CD4-positive, alpha-beta T cell treated with Interleukin-15 for 1 hour (primary cell): ENCODE data around the gene TIMELESS.
"Not testable (repeated sequence)": the region's sequence is repeated elsewhere in the genome, so short reads cannot be mapped to it uniquely, and the experiment has no call there.

Experiments
- DNase-seq: peaks from one replicate; pipeline ENCODE4 v3.0.0-alpha.2; 2020

The TIMELESS gene, protein sequence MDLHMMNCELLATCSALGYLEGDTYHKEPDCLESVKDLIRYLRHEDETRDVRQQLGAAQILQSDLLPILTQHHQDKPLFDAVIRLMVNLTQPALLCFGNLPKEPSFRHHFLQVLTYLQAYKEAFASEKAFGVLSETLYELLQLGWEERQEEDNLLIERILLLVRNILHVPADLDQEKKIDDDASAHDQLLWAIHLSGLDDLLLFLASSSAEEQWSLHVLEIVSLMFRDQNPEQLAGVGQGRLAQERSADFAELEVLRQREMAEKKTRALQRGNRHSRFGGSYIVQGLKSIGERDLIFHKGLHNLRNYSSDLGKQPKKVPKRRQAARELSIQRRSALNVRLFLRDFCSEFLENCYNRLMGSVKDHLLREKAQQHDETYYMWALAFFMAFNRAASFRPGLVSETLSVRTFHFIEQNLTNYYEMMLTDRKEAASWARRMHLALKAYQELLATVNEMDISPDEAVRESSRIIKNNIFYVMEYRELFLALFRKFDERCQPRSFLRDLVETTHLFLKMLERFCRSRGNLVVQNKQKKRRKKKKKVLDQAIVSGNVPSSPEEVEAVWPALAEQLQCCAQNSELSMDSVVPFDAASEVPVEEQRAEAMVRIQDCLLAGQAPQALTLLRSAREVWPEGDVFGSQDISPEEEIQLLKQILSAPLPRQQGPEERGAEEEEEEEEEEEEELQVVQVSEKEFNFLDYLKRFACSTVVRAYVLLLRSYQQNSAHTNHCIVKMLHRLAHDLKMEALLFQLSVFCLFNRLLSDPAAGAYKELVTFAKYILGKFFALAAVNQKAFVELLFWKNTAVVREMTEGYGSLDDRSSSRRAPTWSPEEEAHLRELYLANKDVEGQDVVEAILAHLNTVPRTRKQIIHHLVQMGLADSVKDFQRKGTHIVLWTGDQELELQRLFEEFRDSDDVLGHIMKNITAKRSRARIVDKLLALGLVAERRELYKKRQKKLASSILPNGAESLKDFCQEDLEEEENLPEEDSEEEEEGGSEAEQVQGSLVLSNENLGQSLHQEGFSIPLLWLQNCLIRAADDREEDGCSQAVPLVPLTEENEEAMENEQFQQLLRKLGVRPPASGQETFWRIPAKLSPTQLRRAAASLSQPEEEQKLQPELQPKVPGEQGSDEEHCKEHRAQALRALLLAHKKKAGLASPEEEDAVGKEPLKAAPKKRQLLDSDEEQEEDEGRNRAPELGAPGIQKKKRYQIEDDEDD

GRCh38 chr12:56448860-56449621 lies at the start of gene TIMELESS:
TIMELESS (minus strand) TSS chr12:56449426; CDS start chr12:56434170, 15,256 bp downstream.
- peak; percentile 86 for DNase-seq

DNA sequence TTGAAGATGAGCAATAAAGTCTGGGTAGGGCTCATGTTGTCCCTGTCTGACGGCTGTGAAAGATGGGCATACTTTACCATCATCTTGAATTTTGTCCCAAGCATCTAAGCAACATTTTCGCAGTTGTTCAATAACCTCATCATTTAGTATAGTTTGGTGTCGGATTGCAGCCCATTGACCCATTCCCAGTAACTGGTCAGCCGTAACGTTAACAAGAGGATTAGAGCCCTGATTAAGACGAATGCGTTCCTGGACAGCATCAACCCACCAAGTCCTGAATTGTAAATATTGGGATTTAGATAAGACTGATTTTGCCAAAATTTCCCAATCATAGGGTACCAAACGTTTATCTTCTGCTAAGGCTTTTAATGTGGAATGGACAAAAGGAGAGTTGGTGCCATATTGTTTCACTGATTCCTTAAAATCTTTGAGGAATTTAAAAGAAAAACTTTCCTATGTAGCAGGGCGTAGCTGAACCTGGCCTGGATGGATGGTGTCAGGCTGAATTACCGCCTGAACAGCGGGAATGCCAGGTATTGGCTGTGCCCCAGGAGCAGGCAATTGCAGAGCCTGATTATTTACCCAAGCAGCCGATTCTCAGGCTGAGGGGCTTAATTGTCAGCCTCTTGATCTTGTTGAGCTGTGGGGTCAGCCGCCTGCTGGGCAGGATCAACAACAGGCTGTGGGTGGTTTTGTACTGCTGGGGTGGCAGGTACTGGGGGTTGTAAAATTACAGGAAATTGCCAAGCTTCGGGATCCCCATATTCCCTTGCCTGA lies 49.1 kb upstream of the TIMELESS start:
- DNase-seq = not testable (repeated sequence)

GRCh38 chr12:56496704-56497103 lies 47.5 kb upstream of the TIMELESS start:
- DNase-seq = peak; percentile 23

DNA sequence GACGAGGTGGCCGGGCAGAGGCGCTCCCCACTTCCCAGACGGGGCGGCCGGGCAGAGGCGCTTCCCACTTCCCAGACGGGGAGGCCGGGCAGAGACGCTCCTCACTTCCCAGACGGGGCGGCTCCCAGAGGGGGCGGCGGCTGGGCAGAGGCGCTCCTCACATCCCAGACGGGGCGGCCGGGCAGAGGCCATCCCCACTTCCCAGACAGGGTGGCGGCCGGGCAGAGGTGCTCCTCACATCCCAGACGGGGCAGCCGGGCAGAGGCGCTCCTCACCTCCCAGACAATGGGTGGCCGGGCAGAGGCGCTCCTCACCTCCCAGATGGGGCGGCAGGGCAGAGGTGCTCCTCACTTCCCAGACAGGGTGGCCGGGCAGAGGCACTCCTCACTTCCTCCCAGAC lies 45.3 kb upstream of the TIMELESS start:
- not testable (repeated sequence) for DNase-seq

- DNase-seq = not testable (repeated sequence)
These were observed 44.8 kb upstream of the TIMELESS start for GRCh38 chr12:56494106-56494415.

DNA sequence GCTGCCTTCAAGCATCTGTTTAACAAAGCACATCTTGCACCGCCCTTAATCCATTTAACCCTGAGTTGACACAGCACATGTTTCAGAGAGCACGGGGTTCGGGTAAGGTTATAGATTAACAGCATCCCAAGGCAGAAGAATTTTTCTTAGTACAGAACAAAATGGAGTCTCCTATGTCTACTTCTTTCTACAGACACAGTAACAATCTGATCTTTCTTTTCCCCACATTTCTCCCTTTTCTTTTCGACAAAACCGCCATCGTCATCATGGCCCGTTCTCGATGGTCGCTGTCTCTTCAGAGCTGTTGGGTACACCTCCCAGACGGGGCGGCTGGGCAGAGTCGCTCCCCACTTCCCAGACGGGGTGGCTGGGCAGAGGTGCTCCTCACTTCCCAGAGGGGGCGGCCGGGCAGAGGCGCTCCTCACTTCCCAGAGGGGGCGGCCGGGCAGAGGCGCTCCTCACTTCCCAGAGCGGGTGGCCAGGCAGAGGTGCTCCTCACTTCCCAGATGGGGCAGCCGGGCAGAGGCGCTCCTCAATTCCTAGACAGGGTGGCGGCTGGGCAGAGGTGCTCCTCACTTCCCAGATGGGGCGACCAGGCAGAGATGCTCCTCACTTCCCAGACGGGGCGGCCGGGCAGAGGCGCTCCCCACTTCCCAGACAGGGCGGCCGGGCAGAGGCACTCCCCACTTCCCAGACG lies 44.3 kb upstream of the TIMELESS start:
- DNase-seq = not testable (repeated sequence)

DNA sequence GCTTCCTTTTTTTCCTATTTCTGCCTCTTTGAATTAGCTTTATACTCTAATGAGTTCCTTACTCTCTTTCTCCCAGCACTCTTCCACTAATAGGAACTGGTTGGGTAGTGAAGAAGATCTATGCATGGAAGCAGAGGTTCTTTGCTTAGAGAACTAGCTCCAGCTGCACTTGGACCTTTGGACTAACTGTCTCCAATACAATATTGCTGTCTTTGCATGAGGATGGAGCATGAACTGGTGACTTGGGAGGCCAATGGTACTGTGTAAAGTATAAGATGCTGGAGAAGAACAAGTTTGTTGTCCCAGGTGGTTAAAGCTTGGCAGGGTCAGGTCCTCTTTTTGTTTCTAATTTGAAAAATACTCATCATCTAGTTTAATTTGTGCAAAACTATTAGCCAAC lies 41.1 kb upstream of the TIMELESS start:
- no peak for DNase-seq

GRCh38 chr12:56488041-56488955 lies 39.1 kb upstream of the TIMELESS start, which contains the start of gene GLS2:
GLS2 (minus strand) TSS chr12:56488161; CDS start chr12:56488118, 43 bp downstream.
- peak; percentile 80 for DNase-seq

DNA sequence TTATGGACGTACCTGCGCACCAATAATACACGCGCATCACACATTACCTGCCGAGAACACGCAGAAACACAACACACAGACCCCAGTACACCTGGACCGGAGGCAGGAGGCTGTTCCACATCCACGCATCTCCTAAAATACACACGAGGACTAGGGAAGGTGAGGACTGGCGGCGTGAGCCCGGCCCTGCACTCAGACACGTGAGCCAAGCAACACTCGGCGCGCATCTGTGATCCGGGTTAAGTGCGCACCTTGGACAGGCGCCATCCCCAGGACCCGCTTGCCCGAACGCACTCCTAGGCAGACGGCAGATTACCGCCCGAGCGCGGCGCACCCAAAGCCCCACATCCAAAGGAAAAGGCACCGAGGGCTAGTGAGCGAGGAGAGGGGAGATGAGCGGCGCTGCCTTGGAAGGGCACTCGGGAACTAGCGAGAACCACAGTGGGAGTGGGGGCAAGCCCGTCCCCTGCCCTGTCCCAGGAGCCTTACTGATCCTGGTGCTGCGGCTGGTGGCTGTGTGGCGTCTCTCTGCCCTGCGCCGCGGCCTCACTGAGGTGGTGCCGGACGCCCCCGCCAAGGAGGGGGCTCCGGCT lies 38.3 kb upstream of the TIMELESS start:
- no peak for DNase-seq

DNA sequence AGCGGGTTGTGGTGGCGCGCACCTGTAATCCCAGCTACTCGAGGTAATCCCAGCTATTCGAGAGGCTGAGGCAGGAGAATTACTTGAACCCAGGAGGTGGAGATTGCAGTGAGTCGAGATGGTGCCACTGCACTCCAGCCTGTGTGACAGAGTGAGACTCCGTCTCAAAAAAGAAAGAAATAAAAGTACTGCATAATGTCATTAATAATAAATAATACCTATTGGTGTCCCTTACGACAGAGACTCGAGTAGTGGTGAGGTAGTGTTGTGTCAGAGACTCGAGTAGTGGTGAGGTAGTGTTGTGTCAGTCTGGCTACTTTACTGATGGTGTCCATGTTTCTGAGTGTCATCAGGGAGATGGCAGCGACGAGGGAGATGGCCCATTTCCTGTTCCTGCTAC lies 37.5 kb upstream of the TIMELESS start:
- no peak for DNase-seq

DNA sequence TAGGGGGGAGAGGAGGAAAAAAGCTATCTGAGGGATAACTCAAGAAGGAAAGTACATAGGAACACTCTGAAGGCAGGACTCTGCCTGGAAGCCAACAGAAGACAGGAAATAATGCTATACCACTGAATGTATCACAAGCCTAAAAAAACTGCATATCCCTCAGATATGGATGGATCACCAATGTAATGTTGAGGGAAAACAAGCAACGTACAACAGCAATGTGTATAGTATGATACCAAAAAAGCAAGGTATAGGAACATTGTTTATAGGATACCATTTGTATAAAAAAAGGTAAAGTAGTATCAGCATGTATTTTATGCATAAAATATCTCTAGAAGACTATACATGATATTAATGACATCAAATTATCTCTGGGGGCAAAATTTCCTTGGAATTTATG lies 35.3 kb upstream of the TIMELESS start:
- no peak for DNase-seq

- DNase-seq = no peak
These were observed 30.4 kb upstream of the TIMELESS start for GRCh38 chr12:56479625-56480024.

DNA sequence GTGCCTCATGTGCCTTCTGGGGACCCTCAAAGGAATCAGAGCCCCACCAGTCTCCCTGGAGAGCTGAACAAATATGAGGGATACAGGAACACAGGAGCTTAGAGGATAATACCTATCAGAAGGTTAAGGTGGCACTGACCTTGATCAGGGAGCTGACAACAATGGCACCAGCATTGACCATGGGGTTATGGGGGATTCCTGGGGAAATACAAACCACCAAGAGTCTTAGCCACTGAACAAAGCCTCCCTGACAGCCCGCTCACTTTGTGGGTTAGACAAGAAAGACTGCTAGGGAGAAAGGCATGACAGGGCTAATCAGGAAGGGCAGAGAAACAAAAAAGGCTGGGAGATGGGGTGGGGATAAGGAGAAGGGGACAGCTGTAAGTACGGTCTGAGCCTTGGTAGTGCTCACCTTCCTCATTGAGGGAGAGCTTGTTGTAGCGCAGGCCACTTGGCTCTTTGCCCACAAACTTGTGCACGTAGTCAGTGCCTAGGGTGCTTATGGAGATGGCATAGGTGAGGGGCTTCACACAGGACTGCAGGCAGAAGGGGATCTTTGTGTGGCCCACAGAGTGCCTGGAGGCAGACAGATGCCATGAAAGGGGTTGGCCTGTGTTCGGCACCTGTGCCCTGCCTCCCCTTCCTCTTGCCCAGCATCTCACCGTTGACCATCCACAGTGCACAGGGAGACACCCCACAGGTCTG lies 28.4 kb upstream of the TIMELESS start:
- no peak for DNase-seq

DNA sequence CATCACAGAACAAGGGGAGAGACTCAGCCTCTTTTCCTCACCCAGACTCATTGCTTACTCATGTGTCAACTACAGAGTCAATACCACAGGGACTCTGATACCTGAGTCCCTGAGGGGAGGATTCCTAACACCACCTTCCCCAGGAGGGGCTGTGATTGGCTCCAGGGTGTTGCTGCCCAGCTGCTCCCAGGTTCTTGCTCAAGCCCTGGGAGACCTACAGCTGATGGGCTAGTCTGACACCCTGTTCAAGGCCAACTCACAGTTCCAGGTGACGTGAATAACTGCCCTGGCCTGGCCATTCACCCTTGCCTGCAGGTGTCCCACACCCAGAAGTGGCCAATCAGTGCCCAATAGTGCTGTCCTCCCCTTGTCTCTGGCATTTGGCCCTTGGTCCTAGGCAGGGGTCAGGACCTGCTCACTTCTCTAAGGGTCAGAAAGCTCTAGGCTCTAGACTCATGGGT lies 27.8 kb upstream of the TIMELESS start:
- DNase-seq = no peak

DNA sequence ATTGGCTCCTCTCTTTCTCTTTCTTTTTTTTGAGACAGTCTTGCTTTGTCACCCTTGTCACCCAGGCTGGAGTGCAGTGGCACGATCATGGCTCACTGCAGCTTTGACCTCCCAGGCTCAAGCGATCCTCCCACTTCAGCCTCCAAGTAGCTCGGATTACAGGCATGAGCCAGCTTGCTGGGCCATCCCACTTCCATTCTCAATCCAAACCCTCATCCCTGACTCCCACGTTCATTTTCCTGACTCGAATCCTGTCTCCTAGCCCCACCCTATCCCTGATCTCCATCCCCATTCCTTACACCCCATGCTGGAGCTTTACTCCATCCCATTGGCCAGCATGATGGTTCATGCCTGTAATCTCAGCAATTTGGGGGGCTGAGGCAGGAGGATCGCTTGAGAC lies 26.9 kb upstream of the TIMELESS start:
- no peak for DNase-seq

DNA sequence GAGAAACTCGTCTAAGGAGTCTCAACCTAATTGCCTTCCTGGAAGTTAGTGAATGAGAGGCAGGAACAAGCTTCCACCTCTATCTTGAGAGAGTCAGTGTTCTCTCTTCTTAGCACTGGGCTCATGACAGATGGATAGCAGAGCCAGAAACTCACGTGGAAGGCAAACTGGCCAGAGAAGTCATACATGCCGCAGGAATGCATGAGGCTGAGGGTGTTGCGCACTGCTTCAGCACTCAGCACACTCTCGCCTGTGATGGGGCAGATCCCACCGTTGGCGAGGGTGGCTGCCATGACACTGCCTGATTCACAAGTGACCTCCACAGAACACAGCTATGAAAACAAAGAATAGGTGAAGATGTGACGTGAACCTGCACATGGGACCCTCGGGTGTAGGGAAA lies 25.2 kb upstream of the TIMELESS start:
- no peak for DNase-seq

- no peak for DNase-seq
These were observed 20.0 kb upstream of the TIMELESS start for GRCh38 chr12:56469007-56469930.
